Measurements from ENCODE around the gene BASP1.

The BASP1 gene

DNA sequence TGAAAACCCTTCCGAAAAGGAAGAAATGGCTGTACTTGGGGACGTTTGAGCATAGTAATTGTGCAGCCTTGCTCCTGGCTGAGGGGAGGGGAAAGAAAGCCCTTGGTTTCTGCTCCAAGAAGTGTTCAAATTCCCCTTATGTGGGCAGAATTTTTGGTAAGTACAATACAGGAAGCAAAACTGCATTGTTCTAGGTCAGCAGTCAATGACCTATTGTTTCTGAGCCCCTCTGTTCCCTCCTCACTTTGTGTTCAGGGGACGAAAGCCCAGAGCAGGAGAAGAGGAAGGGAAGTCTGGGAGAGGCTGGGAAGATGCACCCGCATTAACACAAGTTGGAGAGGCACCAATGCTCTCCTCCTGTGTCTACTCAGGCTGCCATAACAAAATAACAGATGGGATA is 11.9 kb downstream of the BASP1 start:
- H3K4me1 ChIP-seq, result peaks cover 8% of the 10 kb centered on the region

DNA sequence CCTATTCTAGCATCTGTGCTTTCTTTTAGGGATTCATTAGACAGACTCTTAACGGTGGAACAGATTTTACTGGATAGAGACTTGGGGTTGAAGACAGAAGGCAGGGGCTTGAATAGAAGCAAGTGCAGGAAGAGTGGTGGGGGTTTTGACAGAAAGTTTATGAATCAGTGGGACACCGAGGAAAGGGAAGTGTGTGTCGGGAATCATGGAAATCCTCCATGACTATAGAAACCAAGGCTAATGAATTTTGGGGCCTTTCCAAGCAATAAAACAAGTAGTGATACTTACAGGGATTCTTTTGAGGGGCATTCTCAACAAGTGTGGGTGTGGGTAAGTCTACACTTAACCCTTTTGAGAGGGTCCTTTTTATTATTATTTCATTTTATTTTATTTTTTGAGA is 12.8 kb downstream of the BASP1 start:
- no peak for DNase-seq
- peaks cover 51% of the 10 kb centered on the region for H3K36me3 ChIP-seq

More for the DNA sequence above, 11.9 kb downstream of the BASP1 start:
- no peak overlapping the region for H3K4me3 ChIP-seq (ENCODE audit: low read depth, low read length)
- H3K36me3 ChIP-seq, result peaks cover 51% of the 10 kb centered on the region
- H3K27me3 ChIP-seq, result no peaks in the 10 kb centered on the region
- TF ChIP-seq, protein P1, sequence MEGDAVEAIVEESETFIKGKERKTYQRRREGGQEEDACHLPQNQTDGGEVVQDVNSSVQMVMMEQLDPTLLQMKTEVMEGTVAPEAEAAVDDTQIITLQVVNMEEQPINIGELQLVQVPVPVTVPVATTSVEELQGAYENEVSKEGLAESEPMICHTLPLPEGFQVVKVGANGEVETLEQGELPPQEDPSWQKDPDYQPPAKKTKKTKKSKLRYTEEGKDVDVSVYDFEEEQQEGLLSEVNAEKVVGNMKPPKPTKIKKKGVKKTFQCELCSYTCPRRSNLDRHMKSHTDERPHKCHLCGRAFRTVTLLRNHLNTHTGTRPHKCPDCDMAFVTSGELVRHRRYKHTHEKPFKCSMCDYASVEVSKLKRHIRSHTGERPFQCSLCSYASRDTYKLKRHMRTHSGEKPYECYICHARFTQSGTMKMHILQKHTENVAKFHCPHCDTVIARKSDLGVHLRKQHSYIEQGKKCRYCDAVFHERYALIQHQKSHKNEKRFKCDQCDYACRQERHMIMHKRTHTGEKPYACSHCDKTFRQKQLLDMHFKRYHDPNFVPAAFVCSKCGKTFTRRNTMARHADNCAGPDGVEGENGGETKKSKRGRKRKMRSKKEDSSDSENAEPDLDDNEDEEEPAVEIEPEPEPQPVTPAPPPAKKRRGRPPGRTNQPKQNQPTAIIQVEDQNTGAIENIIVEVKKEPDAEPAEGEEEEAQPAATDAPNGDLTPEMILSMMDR (IDR thresholded peaks at IDR 0.05; ENCODE audit: low read depth, low read length), result no peak
- no peak for DNase-seq
- H3K9me3 ChIP-seq, result no peaks in the 10 kb centered on the region

GRCh38 chr5:17230808-17231525 is 13.5 kb downstream of the BASP1 start:
- Histone ChIP-seq H3K4me3 (ENCODE audit: low read depth, low read length) (no peak overlapping the region), H3K4me1 (no peaks in the 10 kb centered on the region), H3K36me3 (peaks cover 55% of the 10 kb centered on the region), H3K27me3 (no peaks in the 10 kb centered on the region), H3K9me3 (no peaks in the 10 kb centered on the region)
- no peak for DNase-seq
- TF ChIP-seq, protein P1 (IDR thresholded peaks at IDR 0.05; ENCODE audit: low read depth, low read length), result no peak

More for the DNA sequence above, 12.8 kb downstream of the BASP1 start:
- Histone ChIP-seq H3K27me3 (no peaks in the 10 kb centered on the region), H3K4me3 (ENCODE audit: low read depth, low read length) (no peak overlapping the region), H3K4me1 (peaks cover 3% of the 10 kb centered on the region), H3K9me3 (no peaks in the 10 kb centered on the region)
- TF ChIP-seq, protein P1 (IDR thresholded peaks at IDR 0.05; ENCODE audit: low read depth, low read length), result no peak

GRCh38 chr5:17232405-17232804 is 15.0 kb downstream of the BASP1 start:
- no peak overlapping the region for H3K4me3 ChIP-seq (ENCODE audit: low read depth, low read length)
- no peak for DNase-seq
- peaks cover 50% of the 10 kb centered on the region for H3K36me3 ChIP-seq
- H3K4me1 ChIP-seq, result no peaks in the 10 kb centered on the region; the same call in 1 of the 2 replicates
- H3K27me3 ChIP-seq, result no peaks in the 10 kb centered on the region
- TF ChIP-seq, protein P1 (IDR thresholded peaks at IDR 0.05; ENCODE audit: low read depth, low read length), result no peak
- no peaks in the 10 kb centered on the region for H3K9me3 ChIP-seq

- no peak for DNase-seq
- H3K4me3 ChIP-seq (ENCODE audit: low read depth, low read length), result no peak overlapping the region
- no peaks in the 10 kb centered on the region for H3K27me3 ChIP-seq
- peaks cover 39% of the 10 kb centered on the region for H3K36me3 ChIP-seq
- TF ChIP-seq, protein P1 (IDR thresholded peaks at IDR 0.05; ENCODE audit: low read depth, low read length), result no peak
- H3K9me3 ChIP-seq, result no peaks in the 10 kb centered on the region
- peaks cover under 1% of the 10 kb centered on the region; the same call in 1 of the 2 replicates for H3K4me1 ChIP-seq
These were observed 16.1 kb downstream of the BASP1 start for GRCh38 chr5:17233488-17233887.

- H3K9me3 ChIP-seq, result no peaks in the 10 kb centered on the region
- TF ChIP-seq, protein P1 (IDR thresholded peaks at IDR 0.05; ENCODE audit: low read depth, low read length), result no peak
- H3K4me1 ChIP-seq, result peaks cover 3% of the 10 kb centered on the region; the same call in 1 of the 2 replicates
- peaks cover 38% of the 10 kb centered on the region for H3K36me3 ChIP-seq
- H3K27me3 ChIP-seq, result no peaks in the 10 kb centered on the region
- H3K4me3 ChIP-seq (ENCODE audit: low read depth, low read length), result no peak overlapping the region
- DNase-seq, result no peak
These were observed 16.9 kb downstream of the BASP1 start for GRCh38 chr5:17234374-17234773.
